Caco-2 (cell line): ENCODE measurements around the gene RUFY1. TPM values are rescaled to one million over a fixed set of nuclear protein-coding genes. Genes with fewer than 3 reads are reported as not detected.

Experiments used
- total RNA-seq: library from RNA; stranded (reverse); gene quantifications from 2 replicates; pipeline ENCODE4 v1.2.3, GENCODE V29; 2022

The RUFY1 gene
- total RNA-seq, 1 experiment from 2014 or later = 36.3 TPM

Other genes starting within 250 kb of the RUFY1 start
- 0.05 and 0.23 TPM in 2 replicates for gene ADAMTS2, start 205.1 kb upstream of the RUFY1 start, total RNA-seq
- 914 and 940 TPM in 2 replicates for gene HNRNPH1, start 73.1 kb downstream of the RUFY1 start, total RNA-seq
- gene CBY3, start 130.5 kb downstream of the RUFY1 start, total RNA-seq = 0.68 and 1.3 TPM in 2 replicates
- 853 and 871 TPM in 2 replicates for gene CANX, start 148.4 kb downstream of the RUFY1 start, total RNA-seq
- 39.3 and 41.3 TPM in 2 replicates for gene MAML1, start 182.3 kb downstream of the RUFY1 start, total RNA-seq
- gene LTC4S, start 243.4 kb downstream of the RUFY1 start, total RNA-seq = 2.3 and 2.4 TPM in 2 replicates